Activated CD4-positive, alpha-beta T cell treated with anti-CD3 and anti-CD28 coated beads, Interleukin-2, amount 50 U/mL, for 48 hours (primary cell): Measurements from ENCODE around the gene ATP5MC3.

Source experiments
- DNase-seq, 2 experiments: peaks; one replicate each; pipeline ENCODE4 v3.0.0-alpha.2; 2020

ATP5MC3 gene

GRCh38 chr2:175167792-175168563, 13.5 kb downstream of the ATP5MC3 start, which contains the start of gene ATF2:
ATF2 (minus strand) TSS chr2:175168203; CDS start chr2:175136443, 31,760 bp downstream.
- peak; percentile 97 to 98 for DNase-seq

- DNase-seq = peak in 1 of 2 experiments; percentile 37
These were observed 14.3 kb downstream of the ATP5MC3 start for GRCh38 chr2:175167076-175167791.

- no peak for DNase-seq
These were observed 15.2 kb downstream of the ATP5MC3 start for GRCh38 chr2:175166216-175166824.

- no peak for DNase-seq
These were observed 17.3 kb downstream of the ATP5MC3 start for GRCh38 chr2:175164235-175164634.

GRCh38 chr2:175158894-175159293, 22.6 kb downstream of the ATP5MC3 start:
- no peak for DNase-seq

- no peak for DNase-seq
These were observed 25.0 kb downstream of the ATP5MC3 start for GRCh38 chr2:175156534-175156933.

- no peak for DNase-seq
These were observed 26.8 kb downstream of the ATP5MC3 start for GRCh38 chr2:175154661-175155082.

GRCh38 chr2:175152242-175152641, 29.3 kb downstream of the ATP5MC3 start:
- no peak for DNase-seq

- DNase-seq = no peak
These were observed 29.7 kb downstream of the ATP5MC3 start for GRCh38 chr2:175151791-175152190.

- no peak for DNase-seq
These were observed 34.3 kb downstream of the ATP5MC3 start for GRCh38 chr2:175147186-175147585.

- DNase-seq = no peak
These were observed 37.8 kb downstream of the ATP5MC3 start for GRCh38 chr2:175143678-175144077.

GRCh38 chr2:175143191-175143590, 38.3 kb downstream of the ATP5MC3 start:
- no peak for DNase-seq

GRCh38 chr2:175140332-175140731, 41.2 kb downstream of the ATP5MC3 start:
- DNase-seq = no peak

- DNase-seq = no peak
These were observed 43.7 kb downstream of the ATP5MC3 start for GRCh38 chr2:175137793-175138192.

- no peak for DNase-seq
These were observed 44.9 kb downstream of the ATP5MC3 start for GRCh38 chr2:175136334-175137215.

GRCh38 chr2:175135862-175136261, 45.6 kb downstream of the ATP5MC3 start:
- no peak for DNase-seq

- no peak for DNase-seq
These were observed 46.3 kb downstream of the ATP5MC3 start for GRCh38 chr2:175135177-175135576.

GRCh38 chr2:175131252-175131651, 50.3 kb downstream of the ATP5MC3 start:
- DNase-seq = no peak

- no peak for DNase-seq
These were observed 54.8 kb downstream of the ATP5MC3 start for GRCh38 chr2:175126661-175127060.
